ENCODE measurements around the gene FASTK. TPM values are rescaled to one million over a fixed set of nuclear protein-coding genes. Genes with fewer than 3 reads are reported as not detected.

The FASTK gene
- total RNA-seq, 1 experiment from 2014 or later, result 86.4 TPM

- no peaks in the 10 kb centered on the region for H3K9me2 ChIP-seq (ENCODE audit: insufficient read depth)
- BruUV-seq (replicated peaks), result no TSS peak
- POLR2A ChIA-PET, result no interaction called here
- no peak overlapping the region for H3K27ac ChIP-seq (ENCODE audit: low read depth, low read length)
- H3K9ac ChIP-seq (ENCODE audit: low read length), result no peak overlapping the region
- no peak overlapping the region for H3K4me3 ChIP-seq (replicated peaks in 1 of 2; ENCODE audit: low read depth in 1 of 2, low read length in 2 of 2)
- H3K9me3 ChIP-seq (ENCODE audit: control insufficient read depth in 1 of 2, insufficient read depth in 1 of 2, low read depth in 1 of 2, low read length in 2 of 2), result no peaks in the 10 kb centered on the region
- no peak overlapping the region for H2AFZ ChIP-seq (ENCODE audit: low read depth, low read length, poor library complexity, severe bottlenecking)
- H3K36me3 ChIP-seq (ENCODE audit: control insufficient read depth in 1 of 2, insufficient read depth in 2 of 2, low read length in 2 of 2), result peaks cover 16 to 28% of the 10 kb centered on the region in 2 experiments; a peak in 3 of 4 replicates
- no peaks in the 10 kb centered on the region for H3K27me3 ChIP-seq (ENCODE audit: insufficient read depth, low read length)
- CTCF ChIA-PET, result interaction anchor here (0.6 kb wide), 1 partner anchor 61 kb away, joined by 3 read pairs; no protein-coding TSS in a partner anchor
- peaks cover 0 to 8% of the 10 kb centered on the region in 2 experiments; a peak in 1 of 4 replicates for H3K4me1 ChIP-seq (ENCODE audit: control insufficient read depth in 1 of 2, insufficient read depth in 2 of 2, low read length in 2 of 2)
- peaks cover 17% of the 10 kb centered on the region for H3K79me2 ChIP-seq (ENCODE audit: insufficient read depth, low read length)
- RAD21 ChIA-PET (ENCODE audit: low non-redundant PET in 1 of 2, low total read pairs in 2 of 2, uncharacterized antibody in 2 of 2, unreplicated experiment in 2 of 2), result no interaction called here
- no peak overlapping the region for H3K4me2 ChIP-seq (ENCODE audit: low read length)
- TF ChIP-seq ZBTB33 (IDR thresholded peaks at IDR 0.05; ENCODE audit: extremely low read depth, insufficient replicate concordance, low read length) (no peak), EZH2 (IDR thresholded peaks at IDR 0.05) (no peak), SIN3A (IDR thresholded peaks at IDR 0.05; ENCODE audit: low read depth) (no peak), CBX3 (IDR thresholded peaks at IDR 0.05; ENCODE audit: low read depth) (no peak), CEBPB (IDR thresholded peaks at IDR 0.05; ENCODE audit: low read depth) (no peak), JUND (IDR thresholded peaks at IDR 0.05) (no peak), SP1 (IDR thresholded peaks at IDR 0.05; ENCODE audit: low read depth) (no peak), MAX (IDR thresholded peaks at IDR 0.05) (no peak), ELF1 (IDR thresholded peaks at IDR 0.05; ENCODE audit: borderline replicate concordance, low read depth) (no peak), EGR1 (IDR thresholded peaks at IDR 0.05; ENCODE audit: low read depth) (no peak), EZH2phosphoT487 (IDR thresholded peaks at IDR 0.05; ENCODE audit: borderline replicate concordance) (no peak), FOSL1 (IDR thresholded peaks at IDR 0.05; ENCODE audit: low read depth) (no peak), CTCF (IDR thresholded peaks at IDR 0.05 in 2 of 3, conservative IDR thresholded peaks at IDR 0.05 in 1 of 3; ENCODE audit: borderline replicate concordance in 1 of 3, insufficient read depth in 1 of 3, low read depth in 2 of 3, low read length in 2 of 3) (no peak), ZFX (IDR thresholded peaks at IDR 0.05) (no peak), ATF3 (IDR thresholded peaks at IDR 0.05) (no peak), POLR2AphosphoS5 (IDR thresholded peaks at IDR 0.05; ENCODE audit: low read depth, low read length) (no peak), RAD21 (IDR thresholded peaks at IDR 0.05; ENCODE audit: low read depth) (no peak), YY1 (IDR thresholded peaks at IDR 0.05; ENCODE audit: extremely low read depth, insufficient replicate concordance, low read depth, low read length) (no peak), TCF7L2 (IDR thresholded peaks at IDR 0.05; ENCODE audit: borderline replicate concordance, extremely low read depth, insufficient read depth, insufficient read length) (no peak), REST (IDR thresholded peaks at IDR 0.05; ENCODE audit: low read depth) (no peak)
- H4K20me1 ChIP-seq (ENCODE audit: insufficient read depth), result no peaks in the 10 kb centered on the region
- no peak for ATAC-seq
- no peak for DNase-seq (ENCODE audit: low read depth, low spot score)
- intact Hi-C loops (cut with micrococcal nuclease), result loop anchor here (10.0 kb wide), 1 partner anchor 123 kb away; the partner anchor contains the start of gene SMARCD3
These were observed 41.7 kb upstream of the FASTK start for GRCh38 chr7:151122276-151122675.

All from HCT116 (cell line).